HCT116 (cell line): ENCODE data around the gene CYB5B. TPM values are rescaled to one million over a fixed set of nuclear protein-coding genes. Genes with fewer than 3 reads are reported as not detected.

Experiments
- ATAC-seq: fragments of 200-7000 bp; cut with Tn5 transposase; 2 replicates; pipeline ENCODE4 v1.9.1; 2020; ENCODE audit warnings: mild to moderate bottlenecking, moderate library complexity
- BruUV-seq: library from RNA; stranded (reverse); fragments of 400-500 nt; replicated peaks from 2 replicates; lab custom pipeline; 2021; lab: Mats Ljungman, UMichigan
- CTCF ChIA-PET: fragments of 300-600 bp; sonication (Branson Sonifier 250); formaldehyde crosslinking; loops from one replicate; lab custom pipeline; 2021; ENCODE audit warnings: antibody characterized with exemption; lab: Charles Lee
- POLR2A ChIA-PET: fragments of 300-600, 350-600 bp; sonication (Branson Sonifier 250); formaldehyde crosslinking; loops from one replicate; lab custom pipeline; 2021; ENCODE audit warnings: antibody characterized with exemption; lab: Charles Lee
- RAD21 ChIA-PET, 2 experiments: fragments of 300-600 bp; sonication (Branson Sonifier 250); formaldehyde crosslinking; loops; one replicate each; lab custom pipeline; 2023; ENCODE audit warnings: low total read pairs in 2 of 2; ENCODE audit not compliant: uncharacterized antibody in 2 of 2, unreplicated experiment in 2 of 2, low non-redundant PET in 1 of 2; lab: Charles Lee
- DNase-seq: peaks from one replicate; pipeline ENCODE4 v3.0.0-alpha.2; 2010; ENCODE audit warnings: low read depth, low spot score
- H2AFZ ChIP-seq: fragments of 200-600 bp; shearing (Covaris generic), sonication (generic); 2 replicates; pipeline ENCODE4 v1.6.1; 2017; ENCODE audit warnings: low read depth, mixed run types, mixed read lengths, antibody characterized with exemption, low read length; ENCODE audit not compliant: poor library complexity, severe bottlenecking
- H3K27ac ChIP-seq: 2 replicates; pipeline ENCODE4 v1.5.1; 2012; ENCODE audit warnings: low read depth, low read length
- H3K27me3 ChIP-seq: fragments of 200-600 bp; sonication (generic); 2 replicates; pipeline ENCODE4 v1.6.1; 2016; ENCODE audit warnings: mixed run types, low read length, mixed read lengths; ENCODE audit not compliant: insufficient read depth
- H3K36me3 ChIP-seq, 2 experiments: fragments of 200-500 bp in 1 of 2; fragments of 200-600 bp in 1 of 2; sonication (Bioruptor generic) in 1 of 2; sonication (generic) in 1 of 2; 2 replicates each; pipeline versions ENCODE4 v1.5.1 to v1.6.1; 2014 to 2016; ENCODE audit warnings: low read length in 2 of 2, inconsistent platforms in 1 of 2, mixed read lengths in 1 of 2, mixed run types in 1 of 2; ENCODE audit not compliant: insufficient read depth in 2 of 2, control insufficient read depth in 1 of 2
- H3K4me1 ChIP-seq, 2 experiments: fragments of 200-600 bp in 1 of 2; sonication (generic) in 1 of 2; 2 replicates each; pipeline versions ENCODE4 v1.5.1 to v1.6.1; 2012 to 2017; ENCODE audit warnings: low read length in 2 of 2, inconsistent platforms in 1 of 2, mild to moderate bottlenecking in 1 of 2, mixed read lengths in 1 of 2, mixed run types in 1 of 2, moderate library complexity in 1 of 2; ENCODE audit not compliant: insufficient read depth in 2 of 2, control insufficient read depth in 1 of 2
- H3K4me2 ChIP-seq: fragments of 200-600 bp; sonication (generic); 2 replicates; pipeline ENCODE4 v1.6.1; 2017; ENCODE audit warnings: mixed run types, low read length, mixed read lengths
- H3K4me3 ChIP-seq, 2 experiments: fragments of 200-600 bp in 1 of 2; sonication (generic) in 1 of 2; replicated peaks in 1 of 2; 2 replicates each; pipeline ENCODE4 v1.5.1; 2011 to 2016; ENCODE audit warnings: low read length in 2 of 2, control low read depth in 1 of 2, low read depth in 1 of 2, mild to moderate bottlenecking in 1 of 2, mixed read lengths in 1 of 2, mixed run types in 1 of 2
- H3K79me2 ChIP-seq: fragments of 200-600 bp; sonication (generic); 2 replicates; pipeline ENCODE4 v1.6.1; 2017; ENCODE audit warnings: mild to moderate bottlenecking, mixed run types, low read length, moderate library complexity, mixed read lengths; ENCODE audit not compliant: insufficient read depth
- H3K9ac ChIP-seq: fragments of 200-600 bp; sonication (generic); 2 replicates; pipeline ENCODE4 v1.6.1; 2016; ENCODE audit warnings: low read length, mixed read lengths
- H3K9me2 ChIP-seq: fragments of 200-600 bp; sonication (generic), shearing (Covaris generic); 2 replicates; pipeline ENCODE4 v1.6.1; 2017; ENCODE audit warnings: mixed run types, mild to moderate bottlenecking, moderate library complexity; ENCODE audit not compliant: insufficient read depth
- H3K9me3 ChIP-seq, 2 experiments: fragments of 200-500 bp in 1 of 2; fragments of 200-600 bp in 1 of 2; sonication (Bioruptor generic) in 1 of 2; sonication (generic) in 1 of 2; 2 replicates each; pipeline ENCODE4 v1.6.1; 2014 to 2017; ENCODE audit warnings: low read length in 2 of 2, mixed read lengths in 2 of 2, inconsistent platforms in 1 of 2, low read depth in 1 of 2, mild to moderate bottlenecking in 1 of 2, mixed run types in 1 of 2, moderate library complexity in 1 of 2; ENCODE audit not compliant: control insufficient read depth in 1 of 2, insufficient read depth in 1 of 2
- H4K20me1 ChIP-seq: fragments of 200-600 bp; sonication (generic), shearing (Covaris generic); 2 replicates; pipeline ENCODE4 v1.6.1; 2017; ENCODE audit warnings: mixed run types, mild to moderate bottlenecking, moderate library complexity; ENCODE audit not compliant: insufficient read depth
- CBX3 ChIP-seq: IDR thresholded peaks from 2 replicates; pipeline ENCODE4 v1.6.1; 2012; ENCODE audit warnings: low read depth
- CEBPB ChIP-seq: IDR thresholded peaks from 2 replicates; pipeline ENCODE4 v1.6.1; 2012; ENCODE audit warnings: low read depth
- CTCF ChIP-seq, 3 experiments: fragments of 200-600 bp in 1 of 3; sonication (generic) in 1 of 3; IDR thresholded peaks in 2 of 3; conservative IDR thresholded peaks in 1 of 3; 2 replicates each; pipeline ENCODE4 v1.5.1; 2012 to 2017; ENCODE audit warnings: low read depth in 2 of 3, low read length in 2 of 3, antibody characterized with exemption in 1 of 3, borderline replicate concordance in 1 of 3, control low read depth in 1 of 3, mild to moderate bottlenecking in 1 of 3, mixed read lengths in 1 of 3, mixed run types in 1 of 3, moderate library complexity in 1 of 3; ENCODE audit not compliant: insufficient read depth in 1 of 3
- EGR1 ChIP-seq: IDR thresholded peaks from 2 replicates; pipeline ENCODE4 v1.6.1; 2012; ENCODE audit warnings: low read depth
- EZH2 ChIP-seq: fragments of 200-600 bp; sonication (generic); IDR thresholded peaks from 2 replicates; pipeline ENCODE4 v1.6.1; 2017; ENCODE audit warnings: antibody characterized with exemption, mixed run types
- EZH2phosphoT487 ChIP-seq: fragments of 200-600 bp; IDR thresholded peaks from 2 replicates; pipeline ENCODE4 v1.6.1; 2018; ENCODE audit warnings: antibody characterized with exemption, borderline replicate concordance
- FOSL1 ChIP-seq: IDR thresholded peaks from 2 replicates; pipeline ENCODE4 v1.6.1; 2012; ENCODE audit warnings: low read depth
- JUND ChIP-seq: IDR thresholded peaks from 2 replicates; pipeline ENCODE4 v1.6.1; 2012
- POLR2A ChIP-seq: IDR thresholded peaks from 2 replicates; pipeline ENCODE4 v1.7.0; 2011; ENCODE audit warnings: borderline replicate concordance; ENCODE audit not compliant: insufficient read depth, insufficient read length; ENCODE audit errors: extremely low read depth
- RAD21 ChIP-seq: IDR thresholded peaks from 2 replicates; pipeline ENCODE4 v1.6.1; 2012; ENCODE audit warnings: low read depth, mild to moderate bottlenecking
- REST ChIP-seq: IDR thresholded peaks from 2 replicates; pipeline ENCODE4 v1.6.1; 2012; ENCODE audit warnings: low read depth
- SIN3A ChIP-seq: IDR thresholded peaks from 2 replicates; pipeline ENCODE4 v1.6.1; 2012; ENCODE audit warnings: low read depth
- SP1 ChIP-seq: IDR thresholded peaks from 2 replicates; pipeline ENCODE4 v1.6.1; 2012; ENCODE audit warnings: low read depth
- YY1 ChIP-seq: IDR thresholded peaks from 2 replicates; pipeline ENCODE4 v1.6.1; 2011; ENCODE audit warnings: low read length, low read depth, moderate library complexity, mild to moderate bottlenecking; ENCODE audit not compliant: insufficient replicate concordance; ENCODE audit errors: extremely low read depth
- ZFX ChIP-seq: fragments of 450-650 bp; IDR thresholded peaks from 2 replicates; pipeline ENCODE4 v1.6.1; 2017
- ZNF274 ChIP-seq: fragments of 200-500 bp; sonication (Bioruptor generic); IDR thresholded peaks from 2 replicates; pipeline ENCODE4 v1.6.1; 2014; ENCODE audit warnings: mild to moderate bottlenecking, low read depth, low read length, inconsistent platforms
- intact Hi-C: fragments of 100-400 bp; cut with micrococcal nuclease; formaldehyde crosslinking; loops from 2 replicates; pipeline ENCODE4 v1.10.0; 2022
- total RNA-seq: library from RNA; stranded (reverse); gene quantifications from one replicate; pipeline ENCODE4 v1.2.1, GENCODE V29; 2021; ENCODE audit not compliant: unreplicated experiment

The CYB5B gene
- total RNA-seq, 1 experiment from 2014 or later = 689 TPM

GRCh38 chr16:69485361-69485760 is 60.9 kb downstream of the CYB5B start:
- H3K27ac ChIP-seq = no peak overlapping the region
- no peak for DNase-seq
- ChIA-PET POLR2A (no interaction called here), RAD21 (no interaction called here), CTCF (no interaction called here)
- no peaks in the 10 kb centered on the region for H3K36me3 ChIP-seq
- intact Hi-C loops = no loop called here
- no peak overlapping the region for H3K9ac ChIP-seq
- no peaks in the 10 kb centered on the region for H3K9me2 ChIP-seq
- TF ChIP-seq SIN3A (no peak), RAD21 (no peak), FOSL1 (no peak), ZFX (no peak), POLR2A (no peak), CEBPB (no peak), YY1 (no peak), JUND (no peak), ZNF274 (no peak), CTCF (IDR thresholded peaks at IDR 0.05 in 2 of 3, conservative IDR thresholded peaks at IDR 0.05 in 1 of 3; ENCODE audit: borderline replicate concordance in 1 of 3, insufficient read depth in 1 of 3, low read depth in 2 of 3, low read length in 2 of 3) (no peak), EZH2phosphoT487 (no peak), SP1 (no peak), EZH2 (no peak), REST (no peak), EGR1 (no peak), CBX3 (no peak)
- no peak for ATAC-seq
- no TSS peak for BruUV-seq
- no peaks in the 10 kb centered on the region for H3K9me3 ChIP-seq
- no peak overlapping the region for H3K4me3 ChIP-seq
- H3K4me2 ChIP-seq = no peak overlapping the region
- no peaks in the 10 kb centered on the region for H3K27me3 ChIP-seq
- H4K20me1 ChIP-seq = no peaks in the 10 kb centered on the region
- H3K79me2 ChIP-seq = no peaks in the 10 kb centered on the region
- H3K4me1 ChIP-seq = peaks cover 48% of the 10 kb centered on the region in 2 experiments
- no peak overlapping the region for H2AFZ ChIP-seq
